HG03342 (cell line): ENCODE data around the gene EMCN.

ENCODE experiments used
- ATAC-seq: cut with Tn5 transposase; IDR thresholded peaks from one replicate; pipeline ENCODE4 v1.9.1; 2021; ENCODE audit warnings: mild to moderate bottlenecking, moderate library complexity; ENCODE audit not compliant: unreplicated experiment

Gene EMCN

GRCh38 chr4:100494166-100494565 lies 23.7 kb downstream of the EMCN start:
- ATAC-seq: no peak

GRCh38 chr4:100493756-100494155 lies 24.1 kb downstream of the EMCN start:
- no peak for ATAC-seq

- ATAC-seq: no peak
Observed at GRCh38 chr4:100492129-100492528, 25.7 kb downstream of the EMCN start.

GRCh38 chr4:100489305-100489704 lies 28.5 kb downstream of the EMCN start:
- no peak for ATAC-seq

DNA sequence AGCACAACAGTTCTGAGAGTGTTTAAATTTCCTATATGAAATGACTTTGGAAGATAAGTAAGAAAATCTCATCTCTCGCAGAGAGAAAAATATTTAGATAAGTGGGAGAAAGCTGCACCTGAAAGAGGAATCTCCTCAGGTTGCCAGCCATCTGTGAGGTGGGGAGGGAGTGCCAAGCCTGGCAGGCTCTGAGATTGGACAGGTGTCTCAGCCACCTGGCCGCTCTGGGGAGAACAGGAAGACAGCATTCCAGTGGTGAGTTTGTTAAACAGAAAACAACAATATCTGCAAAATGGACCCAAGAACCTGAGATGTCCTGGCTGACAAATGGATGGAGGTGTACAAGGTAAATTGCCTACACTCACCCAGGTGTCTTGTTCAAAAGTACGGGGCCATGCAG lies 31.3 kb downstream of the EMCN start:
- no peak for ATAC-seq

- no peak for ATAC-seq
Observed at GRCh38 chr4:100483796-100484195, 34.0 kb downstream of the EMCN start.

- no peak for ATAC-seq
Observed at GRCh38 chr4:100479971-100480370, 37.9 kb downstream of the EMCN start.

GRCh38 chr4:100469555-100469954 lies 48.3 kb downstream of the EMCN start:
- ATAC-seq: no peak

DNA sequence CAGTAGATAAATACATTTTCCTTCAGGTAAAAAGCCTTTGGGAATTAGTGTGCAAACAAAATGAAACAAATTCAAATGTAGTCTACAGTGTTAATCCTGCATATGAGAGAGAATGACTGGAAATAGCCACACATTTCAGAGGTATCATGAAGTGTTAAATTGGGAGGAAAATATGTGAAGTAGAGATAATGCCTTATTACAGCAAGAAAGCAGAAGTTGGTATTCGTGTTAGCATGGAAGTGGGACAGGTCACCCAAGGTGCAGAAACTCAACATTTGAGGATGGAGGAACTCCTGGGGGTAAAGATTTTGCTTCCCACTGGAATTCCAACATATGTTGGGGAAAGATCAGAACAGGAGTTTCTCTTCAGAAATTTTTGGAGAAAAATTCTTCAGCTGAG lies 51.3 kb downstream of the EMCN start:
- ATAC-seq: no peak

DNA sequence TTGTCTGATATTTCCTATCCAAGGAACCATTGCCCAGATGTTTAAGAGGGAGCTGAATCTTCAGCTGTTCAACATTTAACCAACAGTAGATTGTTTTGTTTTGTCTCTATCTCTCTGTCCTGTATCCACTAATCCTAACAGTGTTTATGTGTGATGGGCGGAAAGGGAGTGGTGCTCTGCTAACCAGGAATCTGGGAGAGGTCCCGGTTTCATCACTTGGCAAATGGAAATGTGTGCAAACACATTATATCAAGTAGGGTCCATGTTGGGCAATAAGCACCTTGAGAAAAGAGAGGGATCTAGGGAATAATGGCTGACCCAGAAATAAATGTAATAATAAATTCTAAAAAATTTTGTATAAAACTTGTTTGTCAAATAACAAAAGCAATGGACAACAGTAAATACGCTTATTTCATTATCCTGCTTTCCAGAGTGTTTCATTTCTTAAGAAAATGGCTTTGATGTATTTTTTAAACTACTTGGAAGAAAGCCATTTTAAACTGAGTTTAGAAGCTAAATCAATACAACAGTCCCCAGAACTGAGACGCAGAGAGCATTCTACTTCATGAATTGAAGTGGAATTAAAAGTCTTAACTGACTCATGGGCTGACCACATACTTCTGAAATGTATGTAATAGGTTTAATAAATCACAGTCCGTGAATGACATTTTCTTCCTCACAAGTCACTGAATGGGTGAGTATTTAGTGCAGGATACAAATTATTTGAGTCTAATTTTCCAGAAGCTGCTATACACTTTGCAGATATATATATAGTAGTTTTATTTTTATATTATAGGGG lies 55.8 kb downstream of the EMCN start:
- ATAC-seq: no peak

GRCh38 chr4:100450449-100450848 lies 67.4 kb downstream of the EMCN start:
- ATAC-seq: no peak

- no peak for ATAC-seq
Observed at GRCh38 chr4:100431416-100431815, 86.4 kb downstream of the EMCN start.

DNA sequence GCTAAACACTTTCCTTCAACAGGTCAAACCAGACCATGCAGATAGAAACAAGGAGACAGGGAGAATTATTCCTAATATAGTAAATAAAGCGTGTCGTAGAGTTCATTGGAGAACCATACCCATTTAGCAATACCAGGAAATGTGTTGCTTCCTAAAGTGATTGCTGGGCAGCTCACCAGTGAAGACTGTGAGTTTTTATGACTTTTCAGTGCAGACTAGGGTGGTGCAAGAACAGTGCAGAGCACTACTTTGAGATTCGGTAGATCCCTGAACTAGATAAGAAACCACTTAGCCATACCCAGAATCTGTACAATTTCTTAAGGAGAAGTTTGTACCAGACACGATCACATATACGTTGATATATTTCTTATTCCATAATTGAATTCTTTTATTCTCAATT lies 87.4 kb downstream of the EMCN start:
- ATAC-seq: no peak

GRCh38 chr4:100429616-100430015 lies 88.2 kb downstream of the EMCN start:
- ATAC-seq: no peak

DNA sequence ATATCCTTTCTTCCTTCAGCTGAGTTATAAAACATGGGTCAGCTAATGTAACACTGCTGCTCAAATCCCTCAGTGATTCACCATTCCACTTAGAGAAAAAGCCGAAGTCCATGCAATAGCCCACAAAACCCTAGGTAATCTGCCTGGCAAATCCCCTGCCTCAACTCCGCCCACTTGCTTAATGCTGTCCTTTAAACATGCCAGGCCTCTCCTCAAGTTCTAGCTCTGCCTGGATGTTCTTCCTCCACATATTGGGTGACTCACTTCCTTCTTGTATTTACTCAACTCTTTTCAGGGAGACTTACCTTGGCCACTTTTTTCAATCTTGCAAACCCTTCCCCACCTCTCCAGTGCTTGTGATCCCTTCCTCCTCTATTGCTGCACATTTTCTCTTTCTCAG lies 89.8 kb downstream of the EMCN start:
- ATAC-seq: no peak

DNA sequence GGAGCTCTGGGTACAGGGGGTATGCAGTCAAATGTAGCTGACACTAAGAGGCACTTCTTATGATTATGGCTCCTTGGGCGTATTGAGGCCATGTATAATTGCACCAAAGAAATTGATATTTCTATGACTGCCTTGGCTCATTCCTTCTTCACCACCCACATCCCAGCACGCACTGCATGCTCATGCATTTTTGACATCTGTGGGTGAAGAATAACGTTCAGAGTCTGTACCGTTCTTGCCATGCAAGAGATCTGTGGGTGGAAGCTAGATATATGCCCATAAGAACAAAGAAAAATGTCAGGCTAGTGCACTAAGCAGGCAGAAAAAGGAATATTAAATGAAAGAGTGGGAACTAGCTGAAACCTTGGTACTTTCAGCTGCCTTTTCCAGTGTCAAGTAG lies 93.4 kb downstream of the EMCN start:
- no peak for ATAC-seq

- ATAC-seq: no peak
Observed at GRCh38 chr4:100422894-100423293, 94.9 kb downstream of the EMCN start.

- ATAC-seq: no peak
Observed at GRCh38 chr4:100421361-100421978, 96.4 kb downstream of the EMCN start.

DNA sequence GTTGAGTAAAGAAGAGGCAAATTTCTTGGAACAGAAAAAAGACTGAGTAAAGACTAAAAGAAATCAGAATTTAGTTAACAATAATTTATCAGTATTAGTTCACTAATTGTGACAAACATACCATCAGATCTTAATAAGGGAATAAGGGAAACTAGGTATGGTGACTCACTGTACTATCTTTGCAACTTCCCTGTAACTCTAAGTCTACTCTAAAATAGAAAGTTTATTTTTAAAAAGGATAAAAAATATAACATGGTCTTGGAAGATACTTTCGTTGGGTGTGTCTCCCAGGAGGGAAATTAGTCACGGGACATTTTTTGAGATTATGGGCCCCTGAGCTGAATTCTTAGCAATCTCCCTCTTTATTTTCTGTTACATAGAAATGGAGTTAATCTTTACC lies 97.3 kb downstream of the EMCN start:
- no peak for ATAC-seq

DNA sequence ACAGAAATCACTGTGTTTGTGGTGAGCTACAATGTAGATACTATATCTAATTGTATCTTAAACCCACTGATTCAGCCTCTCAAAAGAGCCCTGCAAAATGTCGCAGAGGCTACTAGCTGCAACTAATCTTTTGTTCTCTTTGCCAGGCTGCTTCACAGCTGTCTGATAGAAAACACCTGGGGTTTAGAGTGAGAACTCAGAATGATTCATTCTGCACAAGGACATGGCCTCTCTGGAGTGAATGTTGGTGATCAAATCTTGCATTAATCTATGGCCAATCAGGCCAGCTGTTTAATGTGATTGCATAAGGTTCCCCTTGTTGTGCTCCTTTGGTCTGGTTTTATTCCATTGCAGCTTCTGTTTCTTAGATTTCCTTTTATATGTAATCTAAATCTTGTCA lies 100.3 kb downstream of the EMCN start:
- ATAC-seq: no peak

- ATAC-seq: no peak
Observed at GRCh38 chr4:100414016-100414790, 103.6 kb downstream of the EMCN start.

DNA sequence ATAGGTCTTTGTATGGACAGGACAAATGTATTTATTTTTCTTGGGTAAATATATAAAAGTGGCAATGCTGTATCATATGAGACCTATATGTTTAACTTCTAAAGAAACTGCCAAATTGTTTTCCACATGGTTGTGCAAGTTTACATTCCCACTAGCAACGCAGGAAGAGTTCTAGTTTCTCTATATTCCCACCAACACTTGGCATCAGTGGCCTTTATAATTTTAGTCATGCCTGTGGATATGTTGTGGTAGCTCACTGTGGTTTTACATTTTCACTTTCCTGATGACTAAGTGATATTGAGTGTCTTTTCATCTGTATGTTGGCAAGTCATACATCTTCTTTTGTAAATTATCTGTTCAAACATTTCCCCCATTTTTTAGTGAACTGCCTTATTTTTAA lies 126.0 kb downstream of the EMCN start:
- no peak for ATAC-seq
